Kidney tubule cell (primary cell): Measurements from ENCODE around the gene PSRC1.
"Not testable (repeated sequence)": the region's sequence is repeated elsewhere in the genome, so short reads cannot be mapped to it uniquely, and the experiment has no call there.

Source experiments
- DNase-seq: peaks from one replicate; pipeline ENCODE4 v3.0.0-alpha.2; 2018; ENCODE audit warnings: low spot score

Gene PSRC1

DNA sequence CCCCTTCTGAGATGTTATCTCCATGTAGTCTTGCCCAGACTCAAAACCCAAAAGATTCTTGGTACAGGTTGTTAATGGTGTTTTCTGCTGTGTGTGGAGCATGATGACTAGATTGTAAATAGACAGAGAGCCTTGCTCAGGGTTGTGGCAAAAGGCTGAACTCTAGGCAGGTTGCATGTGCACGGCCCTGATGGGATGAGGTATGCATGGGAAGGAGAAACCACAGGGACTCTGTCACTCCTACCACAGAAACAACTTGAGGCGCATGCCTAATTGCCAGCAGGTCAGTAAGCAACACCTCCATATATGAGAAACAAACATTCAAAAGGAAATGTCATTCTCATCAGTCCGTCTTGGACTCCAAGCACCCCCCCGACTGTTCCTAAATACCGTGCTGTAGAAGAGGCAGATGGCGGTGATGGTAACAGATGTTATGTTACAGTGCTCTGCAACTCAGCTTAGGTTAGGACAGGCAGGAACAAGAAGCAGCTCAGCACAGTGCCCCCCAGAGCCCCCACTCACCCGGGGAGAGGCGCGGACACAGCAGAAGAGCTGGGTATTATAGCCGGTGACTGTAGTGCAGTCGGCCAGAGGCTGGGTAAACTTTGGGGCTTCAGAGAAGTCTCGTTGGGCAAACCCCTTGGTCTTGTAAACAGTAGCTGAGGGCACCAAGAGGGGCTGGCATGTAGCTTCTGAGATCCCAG is 12.9 kb upstream of the PSRC1 start:
- no peak for DNase-seq

DNA sequence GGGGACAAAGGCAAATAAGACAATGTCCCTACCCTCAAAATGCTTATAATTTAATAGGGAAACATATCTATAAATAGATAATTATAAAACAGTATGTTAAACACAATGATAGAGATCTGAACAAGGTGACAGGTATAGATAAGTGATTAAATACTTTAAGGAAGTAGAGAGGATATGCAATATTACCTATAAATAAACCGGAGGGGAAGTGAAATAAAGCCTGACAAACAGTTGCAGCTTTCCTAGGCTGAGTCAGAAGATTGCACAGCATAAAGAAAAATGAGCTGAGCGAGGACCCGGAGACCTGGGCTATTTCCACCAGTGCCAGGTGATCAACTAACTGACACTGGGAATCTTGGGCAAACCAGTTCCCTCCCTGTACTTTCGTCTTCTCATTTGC is 11.5 kb upstream of the PSRC1 start:
- DNase-seq = no peak

GRCh38 chr1:109293026-109293425 is 10.1 kb upstream of the PSRC1 start:
- DNase-seq = no peak

GRCh38 chr1:109292364-109292763 is 9.4 kb upstream of the PSRC1 start:
- no peak for DNase-seq

- peak; percentile 49 for DNase-seq
Observed at GRCh38 chr1:109290998-109291397, 8.1 kb upstream of the PSRC1 start.

GRCh38 chr1:109290137-109290536 is 7.2 kb upstream of the PSRC1 start:
- DNase-seq = no peak

- DNase-seq = not testable (repeated sequence)
Observed at GRCh38 chr1:109286762-109287161, 3.8 kb upstream of the PSRC1 start.

DNA sequence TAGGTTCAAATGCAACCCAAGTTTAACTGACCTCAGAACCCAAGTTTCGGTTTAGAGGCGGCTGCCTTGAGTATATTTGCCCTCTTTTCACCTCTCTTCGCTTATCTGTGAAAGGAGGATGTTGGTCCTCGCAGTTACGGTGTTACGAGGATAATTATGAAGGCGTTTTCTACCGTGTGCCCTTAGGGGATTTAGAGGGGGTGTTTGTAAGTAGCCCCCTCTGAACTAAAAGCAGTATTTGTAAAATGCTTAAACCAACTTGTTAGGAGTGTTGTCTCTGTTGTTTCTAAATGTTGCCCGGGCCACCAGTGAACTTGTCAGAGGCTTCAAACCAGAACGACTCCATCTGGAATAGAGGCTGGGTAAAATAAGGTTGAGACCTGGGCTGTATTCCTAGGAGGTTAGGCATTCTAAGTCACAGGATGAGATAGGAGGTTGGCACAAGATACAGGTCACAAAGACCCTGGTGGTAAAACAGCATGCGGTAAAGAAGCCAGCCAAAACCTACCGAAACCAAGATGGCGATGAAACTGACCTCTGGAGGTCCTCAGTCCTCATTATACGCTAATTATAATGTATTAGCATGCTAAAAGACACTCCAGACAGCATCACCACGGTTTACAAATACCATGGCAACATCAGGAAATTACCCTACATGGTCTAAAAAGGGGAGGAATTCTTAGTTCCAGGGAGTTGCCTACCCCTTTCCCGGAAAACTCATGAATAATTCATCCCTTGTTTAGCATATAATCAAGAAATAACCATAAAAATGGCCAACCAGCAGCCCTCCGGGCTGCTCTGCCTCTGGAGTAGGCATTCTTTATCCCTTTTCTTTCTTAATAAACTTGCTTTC is 1.0 kb upstream of the PSRC1 start:
- no peak for DNase-seq

DNA sequence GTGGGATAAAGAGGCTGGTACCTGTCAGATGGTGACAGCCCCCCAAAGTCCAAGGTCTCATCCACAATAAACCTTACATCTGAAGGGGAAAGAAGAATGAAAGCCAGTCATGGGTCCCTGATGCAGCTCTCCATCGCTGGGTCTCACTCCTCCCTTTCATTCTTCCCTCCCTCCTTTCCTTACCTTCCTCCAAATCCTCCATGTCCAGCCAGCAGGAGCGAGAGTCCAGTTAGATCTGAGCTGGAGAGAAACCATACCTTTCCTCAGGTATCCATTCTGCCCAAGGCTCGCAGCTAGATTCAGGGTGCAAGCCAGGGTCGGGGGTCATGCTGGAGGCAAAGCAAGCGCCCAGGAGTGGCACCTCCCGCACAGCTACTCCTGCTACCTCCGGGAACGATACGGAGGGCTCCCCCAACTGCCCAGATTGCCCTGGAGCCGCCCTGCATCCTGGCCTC is 421 bp downstream of the PSRC1 start:
- DNase-seq = no peak

DNA sequence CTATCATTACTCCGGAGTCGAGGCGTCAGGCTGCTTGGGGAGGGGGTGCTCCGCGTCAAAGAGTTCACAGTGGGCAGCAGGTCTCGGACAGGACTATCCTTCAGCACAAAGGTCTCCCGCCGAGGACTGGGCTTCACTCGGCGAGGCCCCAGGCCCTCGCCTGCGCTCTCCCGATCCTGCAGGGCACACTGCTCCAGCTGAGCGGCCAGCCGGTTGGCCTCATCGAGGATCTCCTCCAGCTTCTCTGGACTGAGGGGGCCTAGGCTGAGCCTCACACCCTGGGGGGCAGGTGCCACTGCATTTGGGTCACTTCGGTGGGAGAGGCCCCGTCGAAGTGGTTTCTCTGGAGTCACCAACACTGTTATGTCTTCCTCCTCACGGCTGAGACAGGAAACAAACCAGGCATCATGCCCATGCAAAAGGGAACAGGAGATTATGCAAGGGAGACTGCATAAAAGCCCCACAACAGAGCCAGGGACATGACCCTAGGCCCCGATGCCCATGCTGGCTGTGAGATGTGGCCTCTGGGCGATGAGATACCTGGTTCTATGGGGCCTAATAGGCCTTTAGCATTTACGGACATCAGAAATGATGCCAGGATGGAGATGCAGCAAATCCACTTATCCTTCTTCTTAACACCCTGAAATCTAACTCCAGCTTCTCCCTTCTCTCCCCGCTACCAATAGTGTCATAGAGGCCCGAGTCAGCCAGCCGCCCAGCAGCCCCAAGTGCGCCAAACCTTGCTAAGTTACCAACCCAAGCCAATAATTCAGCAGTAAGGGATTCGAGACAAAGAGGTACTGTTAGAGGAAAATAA is 1.1 kb downstream of the PSRC1 start:
- DNase-seq = no peak

- no peak for DNase-seq
Observed at GRCh38 chr1:109280862-109281261, 2.1 kb downstream of the PSRC1 start.

- DNase-seq = peak; percentile 53
Observed at GRCh38 chr1:109279615-109280278, 3.2 kb downstream of the PSRC1 start.

DNA sequence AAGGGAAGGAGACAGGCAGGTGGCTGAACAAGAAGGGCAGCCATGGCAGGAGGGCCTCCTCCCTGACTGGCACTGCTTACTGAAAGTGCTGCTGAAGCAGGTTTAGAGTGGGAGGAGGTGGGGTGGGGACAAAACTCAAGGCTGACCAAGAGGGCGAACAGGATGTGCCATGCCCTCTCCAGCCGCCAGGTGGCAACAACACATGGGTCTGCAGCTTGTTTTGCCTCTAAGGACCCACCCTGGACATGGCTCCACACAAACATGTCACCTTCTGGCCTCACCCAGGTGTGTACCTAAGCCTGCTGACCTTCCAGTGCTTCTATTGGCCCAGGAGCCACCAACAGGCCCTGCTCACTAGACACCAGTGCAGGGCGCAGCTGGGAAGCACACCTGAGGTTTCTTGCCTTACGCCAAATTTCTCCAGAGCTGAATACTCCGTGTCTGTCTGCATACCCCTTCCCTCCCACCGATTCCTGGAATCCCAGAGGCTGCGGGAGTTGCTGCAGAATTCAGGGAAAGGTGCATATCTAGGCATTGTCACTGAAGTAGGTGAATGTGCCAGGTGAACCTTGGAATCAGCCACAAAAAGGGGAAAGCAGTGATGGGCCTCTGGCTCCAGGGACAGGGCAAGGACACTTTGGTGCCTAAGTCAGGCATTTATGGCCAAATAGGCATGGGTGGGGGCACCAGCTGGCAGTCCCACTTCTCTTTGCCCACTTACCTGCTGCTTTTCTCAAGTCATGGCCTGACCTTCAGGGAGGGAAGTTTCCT is 5.3 kb downstream of the PSRC1 start:
- peak; percentile 76 for DNase-seq

GRCh38 chr1:109275706-109276345 is 7.1 kb downstream of the PSRC1 start:
- DNase-seq = peak; percentile 50

- DNase-seq = peak; percentile 91
Observed at GRCh38 chr1:109274533-109275476, 8.1 kb downstream of the PSRC1 start.

- DNase-seq = no peak
Observed at GRCh38 chr1:109273570-109274288, 9.2 kb downstream of the PSRC1 start.

- DNase-seq = no peak
Observed at GRCh38 chr1:109272831-109273547, 10.0 kb downstream of the PSRC1 start.
